Lung microvascular endothelial cell (primary cell): Measurements from ENCODE around the gene AHCY. TPM values are rescaled to one million over a fixed set of nuclear protein-coding genes. Genes with fewer than 3 reads are reported as not detected.
A peak's percentile ranks its signal among the peaks of the same experiment; 100 is the strongest.
"Not testable (repeated sequence)": the region's sequence is repeated elsewhere in the genome, so short reads cannot be mapped to it uniquely, and the experiment has no call there.

Experiments used
- DNase-seq, 2 donors: peaks; one replicate each; pipeline versions ENCODE4 v3.0.0 to v3.0.0-alpha.2; 2010; ENCODE audit warnings: low read depth in 2 of 2
- total RNA-seq: library from RNA; depleted of rRNA; stranded (reverse); fragments of >200 nt; gene quantifications from 2 replicates; pipeline ENCODE4 v1.2.1, GENCODE V29; 2014

AHCY gene
- 56.2 and 93.3 TPM in 2 replicates for total RNA-seq

DNA sequence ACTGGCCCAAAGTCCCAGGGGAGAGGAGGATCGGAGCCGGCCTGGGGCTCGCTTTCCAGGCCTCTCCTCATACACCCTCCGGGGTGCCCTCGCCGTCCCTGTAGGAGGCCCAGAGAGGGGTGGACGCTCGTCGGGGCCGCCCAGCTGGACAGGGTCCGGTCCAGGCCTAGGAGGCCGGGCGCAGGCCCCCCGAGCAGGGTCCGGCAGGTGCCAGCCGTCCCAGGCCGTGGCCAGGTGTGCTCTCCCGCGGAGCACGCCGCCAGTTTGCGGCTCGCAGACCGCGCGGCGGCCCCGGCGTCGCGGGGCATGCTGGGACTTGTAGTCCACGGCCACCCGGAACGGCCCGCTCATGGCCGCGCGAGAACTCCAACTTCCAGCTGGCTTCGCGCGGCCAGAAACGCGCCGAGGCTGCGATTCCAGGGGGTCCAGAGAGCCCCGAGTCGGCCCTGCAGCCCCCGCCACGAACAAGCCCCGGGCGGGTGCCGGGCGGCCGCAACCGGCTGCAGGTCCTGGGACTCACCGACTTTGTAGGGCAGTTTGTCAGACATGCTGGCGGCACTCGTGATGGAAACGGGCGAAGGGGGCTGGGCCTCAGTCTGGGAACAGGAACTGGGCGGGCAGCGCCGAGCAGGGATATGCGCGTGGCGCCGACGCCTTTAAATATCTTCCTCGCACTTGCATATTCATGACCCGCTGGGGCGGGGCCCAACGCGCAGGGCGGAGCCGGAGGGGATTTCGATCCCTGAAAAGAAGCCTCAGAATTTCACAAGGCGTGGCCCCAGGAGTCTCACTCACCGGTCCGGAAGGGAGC, at the start of gene AHCY:
Gene AHCY, minus strand, starts transcription at position 633 of the 811 bp plus-strand sequence. Its CDS starts 85 bp downstream, at position 548.
- DNase-seq: peak; percentile 96

- no peak for DNase-seq
Measured at GRCh38 chr20:34350095-34350494, 46.9 kb upstream of the AHCY start.

DNA sequence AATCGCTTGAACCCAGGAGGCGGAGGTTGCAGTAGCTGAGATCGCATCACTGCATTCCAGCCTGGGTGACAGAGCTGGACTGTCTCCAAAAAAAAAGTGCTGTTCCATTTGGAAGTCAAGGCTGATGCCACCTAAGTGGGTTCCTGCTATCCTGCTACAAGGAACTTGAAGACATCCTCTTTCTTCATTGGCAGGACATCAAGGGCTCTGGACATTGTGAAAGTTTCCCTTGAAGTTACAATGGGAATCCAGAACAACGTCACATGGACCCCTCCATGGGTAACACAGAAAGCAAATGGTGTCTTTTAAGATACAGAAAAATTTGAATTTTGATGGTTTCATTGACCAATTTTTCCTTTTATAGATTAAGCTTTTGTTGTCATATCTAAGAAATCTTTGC, 44.4 kb upstream of the AHCY start:
- DNase-seq: no peak

DNA sequence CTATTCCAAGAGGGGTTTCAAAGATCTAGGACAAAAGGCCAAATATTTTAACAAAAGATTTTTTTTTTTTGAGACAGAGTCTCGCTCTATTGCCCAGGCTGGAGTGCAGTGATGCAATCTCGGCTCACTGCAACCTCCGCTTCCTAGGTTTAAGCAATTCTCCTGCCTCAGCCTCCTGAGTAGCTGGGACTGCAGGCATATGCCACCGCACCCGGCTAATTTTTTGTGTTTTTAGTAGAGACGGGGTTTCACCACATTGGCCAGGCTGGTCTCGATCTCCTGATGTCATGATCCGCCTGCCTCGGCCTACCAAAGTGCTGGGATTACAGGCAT, 43.3 kb upstream of the AHCY start:
- not testable (repeated sequence) for DNase-seq

DNA sequence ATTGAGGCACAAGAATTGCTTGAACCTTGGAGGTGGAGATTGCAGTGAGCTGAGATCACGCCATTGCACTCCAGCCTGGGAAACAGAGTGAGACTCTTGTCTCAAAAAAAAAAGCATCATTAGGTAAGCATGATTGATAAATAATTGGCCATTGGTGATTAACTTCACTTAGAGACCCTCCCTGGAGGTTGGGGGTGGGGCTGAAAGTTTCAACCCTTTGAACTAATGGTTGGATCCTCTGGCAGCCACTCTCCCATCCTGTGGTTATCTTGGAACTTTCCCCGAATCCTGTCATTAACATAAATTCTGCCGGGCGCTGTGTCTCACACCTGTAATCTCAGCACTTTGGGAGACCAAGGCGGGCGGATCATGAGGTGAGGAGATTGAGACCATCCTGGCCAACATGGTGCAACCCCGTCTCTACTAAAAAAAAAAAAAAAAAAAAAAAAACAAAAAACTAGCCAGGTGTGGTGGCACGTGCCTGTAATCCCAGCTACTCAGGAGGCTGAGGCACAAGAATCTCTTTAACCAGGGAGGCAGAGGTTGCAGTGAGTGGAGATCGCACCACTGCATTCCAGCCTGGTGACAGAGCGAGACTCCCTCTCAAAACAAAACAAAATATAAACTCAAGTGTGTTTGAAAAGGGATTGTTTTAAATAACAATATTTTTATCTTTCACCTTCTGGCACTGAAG, 42.8 kb upstream of the AHCY start:
- DNase-seq: not testable (repeated sequence)

DNA sequence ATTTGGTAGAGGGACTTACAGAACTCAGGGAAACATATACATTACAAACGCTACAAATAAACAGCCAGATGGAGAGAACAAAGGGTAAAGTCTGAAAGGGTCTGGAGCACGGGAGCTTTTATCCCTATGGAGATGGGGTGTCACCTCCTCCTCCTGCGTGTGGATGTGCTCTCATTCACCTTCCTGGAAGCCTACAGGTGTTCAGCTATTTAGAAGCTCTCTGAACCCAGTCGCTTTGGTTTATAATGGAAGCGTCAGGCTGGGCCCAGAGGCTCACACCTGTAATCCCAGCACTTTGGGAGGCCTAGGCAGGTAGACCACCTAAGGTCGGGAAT, 42.2 kb upstream of the AHCY start:
- DNase-seq: no peak

DNA sequence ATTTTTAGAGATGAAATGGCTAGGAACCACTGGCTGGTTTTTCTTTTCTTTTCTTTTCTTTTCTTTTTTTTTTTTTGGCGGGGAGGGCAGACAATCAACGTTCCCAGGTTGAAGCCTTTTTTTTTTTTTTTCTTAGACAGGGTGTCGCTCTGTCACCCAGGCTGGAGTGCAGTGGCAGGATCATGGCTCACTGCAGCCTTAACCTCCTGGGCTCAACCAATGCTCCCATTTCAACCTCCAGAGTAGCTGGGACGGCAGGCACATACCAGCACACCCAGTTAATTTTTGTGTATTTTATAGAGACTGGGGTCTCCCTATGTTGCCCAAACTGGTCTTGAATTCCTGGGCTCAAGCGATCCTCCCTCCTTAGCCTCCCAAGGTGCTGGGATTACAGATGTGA, 41.1 kb upstream of the AHCY start:
- DNase-seq: no peak

DNA sequence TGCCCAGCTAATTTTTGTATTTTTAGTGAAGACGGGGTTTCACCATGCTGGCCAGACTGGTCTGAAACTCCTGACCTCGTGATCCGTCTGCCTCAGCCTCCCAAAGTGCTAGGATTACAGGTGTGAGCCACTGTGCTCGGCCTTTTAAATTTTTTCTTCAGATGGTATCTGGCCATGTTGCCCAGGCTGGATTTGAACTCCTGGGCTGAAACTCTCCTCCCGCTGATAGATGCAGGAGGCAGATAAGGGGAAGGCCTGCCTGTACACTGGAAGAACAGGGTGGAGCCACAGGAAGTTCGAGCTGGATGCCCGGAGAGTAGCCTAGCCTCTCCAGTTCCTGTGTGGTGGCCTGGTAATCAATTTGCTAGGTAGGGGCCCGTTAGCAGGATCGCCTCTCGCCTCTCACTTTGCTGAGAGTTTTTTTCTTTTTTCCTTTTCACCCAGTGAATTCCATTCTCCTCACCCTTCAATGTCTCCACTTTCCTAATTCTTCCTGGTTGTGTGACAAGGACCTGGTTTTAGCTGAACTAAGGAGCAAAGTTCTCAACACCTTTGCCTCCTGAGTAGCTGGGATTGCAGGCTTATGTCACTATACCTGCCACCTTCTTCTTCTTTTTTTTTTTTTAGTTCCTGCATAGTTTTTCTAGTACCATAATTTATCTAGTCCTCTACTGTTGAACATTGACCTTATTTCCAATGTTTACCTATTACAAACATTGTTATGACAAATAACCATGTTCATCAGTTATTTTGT, 40.5 kb upstream of the AHCY start:
- DNase-seq: no peak

- not testable (repeated sequence) for DNase-seq
Measured at GRCh38 chr20:34341199-34341598, 38.0 kb upstream of the AHCY start.

- DNase-seq: not testable (repeated sequence)
Measured at GRCh38 chr20:34340726-34341125, 37.6 kb upstream of the AHCY start.

- DNase-seq: no peak
Measured at GRCh38 chr20:34337982-34338726, 35.0 kb upstream of the AHCY start.

GRCh38 chr20:34337544-34337943, 34.4 kb upstream of the AHCY start:
- no peak for DNase-seq

DNA sequence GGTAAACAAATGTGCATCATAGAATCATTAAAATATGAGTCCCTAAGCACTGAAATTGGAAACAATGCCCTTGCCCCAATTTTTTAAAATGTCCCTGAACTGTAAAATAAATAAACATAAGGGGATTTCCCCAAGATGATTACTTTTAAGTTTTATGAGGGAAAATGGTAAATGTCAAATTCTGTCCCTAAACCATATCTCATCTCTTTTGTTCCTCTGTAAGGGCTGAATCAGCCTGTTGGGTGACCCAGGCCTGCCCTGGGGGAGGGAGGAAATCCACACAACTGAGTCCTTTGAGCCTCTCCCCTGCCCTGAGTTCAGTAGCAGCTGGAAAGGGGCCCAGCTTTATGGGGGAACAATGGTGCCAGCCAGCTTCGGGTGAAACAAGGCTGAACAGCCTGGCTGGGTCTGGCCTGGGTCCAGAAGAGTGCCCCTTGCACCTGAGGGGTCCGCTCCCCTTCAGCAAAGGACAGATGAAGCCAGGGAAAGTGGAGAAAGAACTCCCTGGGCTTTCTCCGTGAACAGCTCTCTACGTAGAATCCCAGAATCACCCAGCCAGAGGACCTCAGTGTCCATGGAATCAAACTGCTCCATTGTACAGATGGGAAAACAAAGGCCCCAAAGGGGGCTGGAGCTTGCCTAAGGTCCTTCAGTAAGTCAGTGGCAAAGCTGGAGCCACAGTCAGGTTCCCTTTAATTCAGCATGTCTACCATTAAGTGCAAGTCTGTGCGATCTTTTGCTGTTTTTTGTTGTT, 31.7 kb upstream of the AHCY start:
- peak in 1 of 2 donors; percentile 26 for DNase-seq

GRCh38 chr20:34333786-34334185, 30.6 kb upstream of the AHCY start:
- DNase-seq: no peak

DNA sequence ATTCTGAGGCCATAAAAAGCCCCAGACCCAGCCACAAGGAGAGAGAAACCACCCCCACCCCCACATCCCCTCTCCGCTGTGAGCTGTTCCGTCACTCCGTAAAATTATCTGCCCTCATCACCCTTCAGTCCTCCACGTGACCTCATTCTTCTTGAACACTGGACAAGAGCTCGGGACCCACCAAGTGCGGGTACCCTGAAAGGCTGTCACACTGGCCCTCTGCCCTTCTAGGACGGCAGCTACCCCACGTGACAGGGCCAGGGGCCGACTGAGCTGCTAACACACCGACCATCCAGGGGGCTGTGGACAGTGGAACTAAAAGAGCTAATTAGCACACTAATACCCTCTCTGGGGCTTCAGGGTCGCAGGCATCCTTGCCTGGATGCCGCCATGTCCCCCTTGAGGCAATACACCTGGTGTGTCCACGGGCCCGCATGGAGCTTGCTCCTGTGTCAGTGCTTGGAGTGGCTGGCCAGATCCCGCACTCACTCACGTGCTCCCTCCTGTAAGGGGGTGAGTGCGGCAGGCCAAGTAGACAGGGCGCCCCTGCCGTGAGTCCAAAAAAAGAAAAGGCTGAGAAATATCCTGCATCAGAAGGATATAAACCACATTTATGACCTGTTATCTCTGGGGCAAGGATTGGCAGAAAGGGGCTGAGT, 29.2 kb upstream of the AHCY start:
- DNase-seq: no peak

DNA sequence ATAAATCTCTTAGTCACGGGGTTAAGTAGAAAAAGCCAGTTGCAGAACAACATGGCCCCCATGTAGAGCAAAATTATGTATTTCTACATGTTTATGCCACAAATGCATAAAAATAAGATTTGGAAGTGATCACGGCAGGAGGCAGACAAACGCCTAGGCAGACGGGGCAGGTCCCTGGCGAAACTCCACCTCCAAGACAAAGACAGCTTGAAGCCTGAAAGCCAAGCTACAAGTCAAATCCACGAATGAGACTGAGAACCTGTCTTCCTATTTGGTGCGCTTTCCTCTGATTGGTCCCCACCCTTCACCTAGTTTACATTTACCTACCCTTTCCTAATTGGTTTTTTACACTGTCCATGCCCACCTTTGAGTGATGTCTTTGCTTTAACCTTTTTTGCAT, 28.7 kb upstream of the AHCY start:
- no peak for DNase-seq

DNA sequence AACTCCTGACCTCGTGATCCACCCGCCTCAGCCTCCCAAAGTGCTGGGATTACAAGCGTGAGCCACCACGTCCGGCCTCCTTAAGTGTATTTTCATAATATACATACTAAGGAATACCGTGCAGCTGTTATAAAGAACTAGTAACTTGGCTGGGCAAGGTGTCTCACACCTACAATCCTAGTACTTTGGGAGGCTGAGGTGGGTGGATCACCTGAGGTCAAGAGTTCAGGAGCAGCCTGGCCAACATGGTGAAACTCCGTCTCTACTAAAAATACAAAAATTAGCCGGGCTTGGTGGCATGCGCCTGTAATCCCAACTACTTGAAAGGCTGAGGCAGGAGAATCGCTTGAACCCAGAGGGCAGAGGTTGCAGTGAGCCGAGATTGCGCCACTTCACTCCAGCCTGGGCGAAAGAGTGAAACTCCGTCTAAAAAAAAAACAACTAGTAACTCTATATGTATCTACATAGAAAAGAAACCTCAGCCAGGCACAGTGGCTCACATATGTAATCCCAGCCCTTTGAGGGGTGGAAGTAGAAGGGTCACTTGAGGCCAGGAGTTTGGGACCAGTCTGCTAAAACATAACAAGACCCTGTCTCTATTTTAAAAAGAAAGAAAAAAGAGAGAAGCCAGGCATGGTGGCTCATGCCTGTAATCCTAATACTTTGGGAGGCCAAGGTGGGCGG, 27.8 kb upstream of the AHCY start:
- DNase-seq: not testable (repeated sequence)

DNA sequence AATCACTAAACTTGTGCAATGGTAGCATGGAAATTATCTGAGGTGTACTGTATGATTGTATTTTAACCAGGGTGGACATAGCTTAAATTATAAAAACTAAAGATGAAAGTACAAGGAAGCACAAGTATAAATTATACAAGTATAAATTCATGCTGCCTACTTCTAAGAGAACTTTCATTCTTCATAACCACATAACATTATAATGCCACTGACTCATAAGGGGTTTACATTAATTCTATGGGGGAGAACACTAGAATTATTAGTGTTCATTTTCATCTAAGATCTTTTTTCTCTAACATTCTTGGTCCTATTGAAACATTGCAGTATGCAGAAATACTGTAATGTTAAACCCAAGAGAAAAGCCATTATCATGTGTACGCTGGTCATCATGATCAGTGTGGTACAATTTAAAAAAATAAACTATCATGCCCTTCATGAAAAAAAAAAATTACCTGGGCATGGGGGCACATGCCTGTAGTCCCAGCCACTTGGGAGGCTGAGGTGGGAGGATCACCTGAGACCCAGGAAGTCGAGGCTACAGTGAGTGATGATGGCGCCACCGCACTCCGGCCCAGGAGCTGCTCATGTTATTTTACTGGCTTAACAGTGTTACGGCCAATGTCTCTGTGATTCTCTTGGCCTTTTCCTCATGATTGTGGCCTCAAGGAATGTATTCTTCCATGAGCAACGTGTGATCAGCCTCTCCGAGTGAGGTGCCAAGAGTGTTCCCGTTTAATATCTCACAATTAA, 25.9 kb upstream of the AHCY start:
- DNase-seq: no peak

- DNase-seq: not testable (repeated sequence)
Measured at GRCh38 chr20:34328207-34328606, 25.1 kb upstream of the AHCY start.
